22Rv1 (cell line): ENCODE data around the gene FBXO46.
"Not testable (repeated sequence)": the region's sequence is repeated elsewhere in the genome, so short reads cannot be mapped to it uniquely, and the experiment has no call there.

Experiments used
- H3K27ac ChIP-seq: fragments of 450-650 bp; 2 replicates; pipeline ENCODE4 v1.5.1; 2017
- ZFX ChIP-seq: fragments of 450-650 bp; IDR thresholded peaks from 2 replicates; pipeline ENCODE4 v1.6.1; 2017; ENCODE audit warnings: antibody characterized with exemption, borderline replicate concordance
- TF ChIP-seq, protein P1 (sequence below): fragments of 450-650 bp; IDR thresholded peaks from 2 replicates; pipeline ENCODE4 v1.5.1; 2017; ENCODE audit warnings: mild to moderate bottlenecking

Gene FBXO46

DNA sequence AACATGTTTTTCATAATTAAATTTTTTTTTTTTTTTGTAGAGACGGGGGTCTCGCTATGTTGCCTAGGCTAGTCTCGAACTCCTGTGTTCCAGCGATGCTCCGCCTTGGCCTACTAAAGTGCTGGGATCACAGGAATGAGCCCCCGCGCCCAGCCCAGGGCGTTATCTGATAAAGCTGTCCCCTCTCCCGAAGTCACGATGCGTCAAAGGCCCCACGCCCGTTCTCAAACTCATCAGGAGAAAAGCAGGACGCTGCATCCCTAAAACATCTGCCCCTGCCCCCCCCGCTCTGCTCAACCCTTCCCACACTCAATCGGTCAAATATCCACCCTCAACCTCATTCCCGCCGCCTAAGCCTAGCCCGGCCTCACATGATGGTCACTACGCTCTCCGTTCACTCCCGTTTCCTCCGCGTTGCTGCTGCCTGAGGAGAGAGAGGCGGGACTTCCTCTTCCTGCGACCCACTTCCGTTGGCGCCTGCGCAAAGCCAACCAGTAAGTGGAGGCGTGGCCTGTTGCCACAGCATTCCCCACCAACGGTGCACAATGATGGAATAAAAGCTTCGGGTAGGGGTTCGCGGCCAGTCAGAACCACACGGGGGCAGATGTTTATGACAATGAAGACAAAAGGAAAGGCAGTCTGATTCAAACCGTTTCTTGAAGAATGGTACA, 39.0 kb downstream of the FBXO46 start, which contains the start of gene SNRPD2:
Gene SNRPD2 (minus strand): TSS at position 438 of the 671 bp plus-strand sequence. CDS start 65 bp downstream, at position 373.
- peak within 1 kb of the TSS; percentile 91 for H3K27ac ChIP-seq
- TF ChIP-seq, protein P1, sequence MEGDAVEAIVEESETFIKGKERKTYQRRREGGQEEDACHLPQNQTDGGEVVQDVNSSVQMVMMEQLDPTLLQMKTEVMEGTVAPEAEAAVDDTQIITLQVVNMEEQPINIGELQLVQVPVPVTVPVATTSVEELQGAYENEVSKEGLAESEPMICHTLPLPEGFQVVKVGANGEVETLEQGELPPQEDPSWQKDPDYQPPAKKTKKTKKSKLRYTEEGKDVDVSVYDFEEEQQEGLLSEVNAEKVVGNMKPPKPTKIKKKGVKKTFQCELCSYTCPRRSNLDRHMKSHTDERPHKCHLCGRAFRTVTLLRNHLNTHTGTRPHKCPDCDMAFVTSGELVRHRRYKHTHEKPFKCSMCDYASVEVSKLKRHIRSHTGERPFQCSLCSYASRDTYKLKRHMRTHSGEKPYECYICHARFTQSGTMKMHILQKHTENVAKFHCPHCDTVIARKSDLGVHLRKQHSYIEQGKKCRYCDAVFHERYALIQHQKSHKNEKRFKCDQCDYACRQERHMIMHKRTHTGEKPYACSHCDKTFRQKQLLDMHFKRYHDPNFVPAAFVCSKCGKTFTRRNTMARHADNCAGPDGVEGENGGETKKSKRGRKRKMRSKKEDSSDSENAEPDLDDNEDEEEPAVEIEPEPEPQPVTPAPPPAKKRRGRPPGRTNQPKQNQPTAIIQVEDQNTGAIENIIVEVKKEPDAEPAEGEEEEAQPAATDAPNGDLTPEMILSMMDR = no peak
- TF ChIP-seq ZFX = no peak

DNA sequence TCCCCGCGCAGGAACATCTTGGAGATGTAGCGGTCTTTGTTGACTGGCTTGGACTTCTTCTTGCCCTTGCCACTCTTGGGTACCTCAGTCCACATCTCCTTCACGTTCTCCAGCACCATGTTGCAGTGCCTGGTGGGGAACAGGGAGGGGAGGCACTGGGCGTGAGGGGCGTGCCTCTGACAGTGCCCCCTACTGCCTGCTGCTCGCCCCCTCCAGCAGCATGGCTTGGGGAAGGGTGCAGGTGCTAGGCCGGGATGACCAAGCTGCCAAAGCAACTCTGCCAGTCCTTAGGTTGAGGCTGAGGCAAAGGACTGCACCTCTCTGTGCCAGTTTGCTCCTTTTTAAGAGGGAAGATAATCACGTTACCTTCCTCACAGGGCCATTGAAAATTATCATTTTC, 43.1 kb downstream of the FBXO46 start:
- TF ChIP-seq ZFX = no peak
- TF ChIP-seq, protein P1 = no peak
- no peak overlapping the region for H3K27ac ChIP-seq

DNA sequence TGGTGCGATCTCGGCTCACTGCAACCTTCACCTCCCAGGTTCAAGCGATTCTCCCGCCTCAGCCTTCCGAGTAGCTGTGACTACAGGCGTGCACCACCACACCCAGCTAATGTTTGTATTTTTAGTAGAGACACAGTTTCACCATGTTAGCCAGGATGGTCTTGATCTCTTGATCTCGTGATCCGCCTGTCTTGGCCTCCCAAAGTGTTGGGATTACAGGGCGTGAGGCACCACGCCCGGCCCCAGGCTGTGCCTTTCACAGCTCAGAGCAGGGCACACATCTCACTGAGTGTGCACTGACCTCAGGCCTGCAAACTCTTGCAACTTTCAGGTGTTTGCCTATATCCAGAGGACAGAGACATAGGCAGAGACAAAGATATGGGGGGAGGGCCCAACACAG, 45.7 kb downstream of the FBXO46 start:
- H3K27ac ChIP-seq = not testable (repeated sequence)

DNA sequence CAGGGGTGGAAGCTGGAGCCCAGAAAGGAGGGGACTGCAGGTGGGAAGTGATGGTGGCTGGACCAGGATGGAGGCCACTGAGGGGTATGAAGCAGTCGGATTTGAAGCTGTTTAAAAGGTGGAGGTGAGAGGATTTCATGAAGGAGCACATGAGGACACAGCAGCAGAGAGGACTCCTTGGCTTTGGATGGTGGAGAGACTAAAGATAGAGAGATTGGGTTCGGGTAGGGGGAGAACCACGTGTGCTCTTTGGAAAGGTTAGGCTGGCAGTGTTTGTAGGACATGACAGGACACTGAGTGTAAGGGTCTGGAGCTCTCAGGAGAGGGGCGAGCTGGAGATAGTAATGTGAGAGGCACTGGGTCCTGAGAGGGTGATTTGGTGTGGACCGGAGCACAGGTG, 47.8 kb downstream of the FBXO46 start:
- TF ChIP-seq ZFX = no peak
- TF ChIP-seq, protein P1 = no peak
- H3K27ac ChIP-seq = no peak overlapping the region; the same call in 1 of the 2 replicates

DNA sequence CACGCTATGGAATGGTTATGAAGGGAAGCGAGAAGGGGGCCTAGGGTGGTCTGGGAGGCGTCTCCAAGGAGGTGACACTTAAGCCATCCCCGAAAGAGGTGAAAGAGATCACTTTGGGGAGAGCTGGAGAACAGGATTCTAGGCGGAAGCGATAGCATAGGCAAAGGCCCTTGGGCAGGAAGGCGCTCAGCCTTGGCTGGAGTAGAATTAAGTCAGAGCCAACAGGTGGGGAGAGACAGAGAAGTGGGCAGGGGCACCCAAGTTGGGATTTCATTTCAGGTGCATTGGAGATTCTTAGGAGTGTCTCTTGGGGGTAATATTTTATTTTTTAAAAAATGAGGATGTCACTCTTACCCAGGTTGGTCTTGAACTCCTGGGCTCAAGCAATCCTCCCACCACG, 48.6 kb downstream of the FBXO46 start:
- H3K27ac ChIP-seq = peak overlapping the region; percentile 58
- no peak for TF ChIP-seq ZFX
- TF ChIP-seq, protein P1 = no peak

DNA sequence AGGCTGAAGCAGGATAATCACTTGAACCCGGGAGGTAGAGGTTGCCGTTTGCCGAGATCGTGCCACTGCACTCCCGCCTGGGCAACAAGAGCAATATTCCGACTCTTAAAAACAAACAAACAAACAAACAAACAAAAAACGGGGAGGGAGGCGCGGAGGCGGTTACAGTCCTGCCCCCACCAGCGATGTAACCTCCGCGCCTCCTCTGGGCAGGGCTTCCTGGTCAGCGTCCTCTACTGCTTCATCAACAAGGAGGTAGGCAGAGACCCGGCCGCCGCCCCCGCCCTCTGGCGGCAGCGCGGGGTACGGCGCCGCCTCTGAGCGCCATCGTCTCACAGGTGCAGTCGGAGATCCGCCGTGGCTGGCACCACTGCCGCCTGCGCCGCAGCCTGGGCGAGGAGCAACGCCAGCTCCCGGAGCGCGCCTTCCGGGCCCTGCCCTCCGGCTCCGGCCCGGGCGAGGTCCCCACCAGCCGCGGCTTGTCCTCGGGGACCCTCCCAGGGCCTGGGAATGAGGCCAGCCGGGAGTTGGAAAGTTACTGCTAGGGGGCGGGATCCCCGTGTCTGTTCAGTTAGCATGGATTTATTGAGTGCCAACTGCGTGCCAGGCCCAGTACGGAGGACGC, 49.2 kb downstream of the FBXO46 start:
- peak overlapping the region; percentile 58 for H3K27ac ChIP-seq
- TF ChIP-seq, protein P1 = peak; percentile 98
- no peak for TF ChIP-seq ZFX

DNA sequence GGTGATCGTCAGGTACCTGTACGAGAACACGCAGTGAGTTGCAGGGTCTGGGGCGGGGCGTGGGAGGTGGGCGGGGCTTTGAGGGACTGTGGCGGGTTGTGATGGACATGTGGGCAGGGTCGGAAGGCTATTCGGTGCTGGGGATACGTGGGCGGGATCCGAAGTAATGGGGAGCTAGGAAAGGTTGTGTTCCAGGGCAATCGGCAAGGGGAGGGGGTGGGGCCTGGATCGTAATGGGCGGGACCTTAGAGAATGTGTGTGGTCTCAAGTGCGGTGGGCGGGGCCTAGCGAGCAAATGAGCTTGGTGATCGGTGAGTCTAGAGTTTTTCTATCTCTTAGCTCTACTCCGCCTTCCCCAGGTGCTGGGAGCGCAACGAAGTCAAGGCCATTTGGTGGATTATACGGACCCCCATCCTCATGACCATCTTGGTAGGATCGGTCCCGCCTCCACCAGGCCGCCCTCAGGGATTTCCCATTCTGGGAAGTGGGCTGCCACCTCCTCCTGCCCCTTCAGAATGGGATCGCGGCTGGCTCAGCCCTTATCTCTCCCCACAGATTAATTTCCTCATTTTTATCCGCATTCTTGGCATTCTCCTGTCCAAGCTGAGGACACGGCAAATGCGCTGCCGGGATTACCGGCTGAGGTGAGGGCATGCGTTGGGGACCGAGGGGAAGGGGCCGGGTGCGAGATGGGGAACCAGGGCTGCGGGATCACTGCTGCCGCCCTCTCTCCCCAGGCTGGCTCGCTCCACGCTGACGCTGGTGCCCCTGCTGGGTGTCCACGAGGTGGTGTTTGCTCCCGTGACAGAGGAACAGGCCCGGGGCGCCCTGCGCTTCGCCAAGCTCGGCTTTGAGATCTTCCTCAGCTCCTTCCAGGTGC, 53.1 kb downstream of the FBXO46 start:
- TF ChIP-seq ZFX = no peak
- TF ChIP-seq, protein P1 = peak; percentile 10; the same call in 1 of the 2 replicates
- peak overlapping the region; percentile 37; the same call in 1 of the 2 replicates for H3K27ac ChIP-seq
